Heart left ventricle (tissue), 13 donors: ENCODE data around the gene SRPK1.

ENCODE experiments used
- POLR2A ChIP-seq, 2 donors: fragments of 450-650 bp; IDR thresholded peaks; one replicate each; pipeline ENCODE4 v1.6.1; 2017; ENCODE audit warnings: antibody characterized with exemption in 2 of 2, mild to moderate bottlenecking in 2 of 2, moderate library complexity in 2 of 2
- TF ChIP-seq, protein P1 (sequence below), 12 donors: fragments of 200-600 bp; sonication (generic) in 4 of 12; IDR thresholded peaks; one replicate each; pipeline versions ENCODE4 v1.5.0 to v1.8.0; 2018 to 2022; ENCODE audit warnings: antibody characterized with exemption in 12 of 12, mild to moderate bottlenecking in 5 of 12
- donor health status: ischemic (EF 13 %, LVEDD 7.1; RV severe dilation, severe dysfunction).
- donor health status: DM: no; HTN: yes; CAD: no.
- donor health status: DM: no; HTN: no; CAD: no.
- donor health status: ischemic (EF 25% LVEDD 6.9; RV normal size, moderate dysfunction).
- donor health status: ischemic (EF 25% LVEDD 5.7; RV mildly dilated, moderate dysfunction).
- donor health status: ischemic (EF 35%, LVEDD 5.7; RV mildly dilated, moderate dysfunction).
- donor health status: nonischemic (EF 11% LVEDD 7.7; RV severe dilation, severe dysfunction).
- donor health status: DM: yes; HTN: yes; CAD: no.
- donor health status: PGD.
- donor health status: ischemic (EF 29% LVEDD 5.4; RV normal size, mild dysfunction).
- donor health status: nonischemic (EF 23%, LVEDD 6.1; RV moderate dilation, normal function).

DNA sequence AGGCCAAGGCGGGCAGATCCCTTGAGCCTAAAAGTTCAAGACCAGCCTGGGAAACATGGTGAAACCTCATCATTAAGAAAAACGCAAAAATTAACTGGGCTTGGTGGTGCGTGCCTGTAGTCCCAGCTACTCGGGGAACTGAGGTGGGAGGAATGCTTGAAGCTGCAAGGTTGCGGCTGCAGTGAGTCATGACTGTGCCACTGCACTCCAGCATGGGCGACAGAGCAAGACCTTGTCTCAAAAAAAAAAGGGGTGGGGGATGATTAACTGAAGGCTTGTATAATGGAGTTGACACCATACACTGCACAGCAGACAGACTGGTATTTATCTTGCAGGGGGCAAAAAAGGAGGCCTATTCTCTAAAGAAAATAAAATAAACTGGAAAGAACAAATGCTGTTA, 27.7 kb downstream of the SRPK1 start:
- TF ChIP-seq, protein P1, sequence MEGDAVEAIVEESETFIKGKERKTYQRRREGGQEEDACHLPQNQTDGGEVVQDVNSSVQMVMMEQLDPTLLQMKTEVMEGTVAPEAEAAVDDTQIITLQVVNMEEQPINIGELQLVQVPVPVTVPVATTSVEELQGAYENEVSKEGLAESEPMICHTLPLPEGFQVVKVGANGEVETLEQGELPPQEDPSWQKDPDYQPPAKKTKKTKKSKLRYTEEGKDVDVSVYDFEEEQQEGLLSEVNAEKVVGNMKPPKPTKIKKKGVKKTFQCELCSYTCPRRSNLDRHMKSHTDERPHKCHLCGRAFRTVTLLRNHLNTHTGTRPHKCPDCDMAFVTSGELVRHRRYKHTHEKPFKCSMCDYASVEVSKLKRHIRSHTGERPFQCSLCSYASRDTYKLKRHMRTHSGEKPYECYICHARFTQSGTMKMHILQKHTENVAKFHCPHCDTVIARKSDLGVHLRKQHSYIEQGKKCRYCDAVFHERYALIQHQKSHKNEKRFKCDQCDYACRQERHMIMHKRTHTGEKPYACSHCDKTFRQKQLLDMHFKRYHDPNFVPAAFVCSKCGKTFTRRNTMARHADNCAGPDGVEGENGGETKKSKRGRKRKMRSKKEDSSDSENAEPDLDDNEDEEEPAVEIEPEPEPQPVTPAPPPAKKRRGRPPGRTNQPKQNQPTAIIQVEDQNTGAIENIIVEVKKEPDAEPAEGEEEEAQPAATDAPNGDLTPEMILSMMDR (IDR thresholded peaks at IDR 0.05): no peak
- TF ChIP-seq POLR2A (IDR thresholded peaks at IDR 0.05): no peak
